ENCODE results near the gene CGREF1.
"Not testable (repeated sequence)": the region's sequence is repeated elsewhere in the genome, so short reads cannot be mapped to it uniquely, and the experiment has no call there.

Gene CGREF1

GRCh38 chr2:27127883-27128667 is 9.1 kb upstream of the CGREF1 start:
- Mint-ChIP-seq H3K9me3 (no peaks in the 10 kb centered on the region), H3K27me3 (no peaks in the 10 kb centered on the region), H3K27ac (no peak overlapping the region), H3K4me3 (no peak overlapping the region), H3K4me1 (peaks cover 23% of the 10 kb centered on the region), H3K36me3 (peaks cover 35% of the 10 kb centered on the region)
- no peak for ATAC-seq

- no peak overlapping the region for H3K27ac Mint-ChIP-seq
- peaks cover 21% of the 10 kb centered on the region for H3K36me3 Mint-ChIP-seq
- H3K4me1 Mint-ChIP-seq, result peaks cover 21% of the 10 kb centered on the region
- H3K4me3 Mint-ChIP-seq, result no peak overlapping the region
- ATAC-seq, result no peak
- no peaks in the 10 kb centered on the region for H3K9me3 Mint-ChIP-seq
- no peaks in the 10 kb centered on the region for H3K27me3 Mint-ChIP-seq
These were observed 7.4 kb upstream of the CGREF1 start for GRCh38 chr2:27126252-27126710.

GRCh38 chr2:27125104-27125503 is 6.2 kb upstream of the CGREF1 start:
- Mint-ChIP-seq H3K36me3 (peaks cover 9% of the 10 kb centered on the region), H3K27me3 (peaks cover 5% of the 10 kb centered on the region), H3K4me3 (no peak overlapping the region), H3K4me1 (peaks cover 21% of the 10 kb centered on the region), H3K27ac (no peak overlapping the region), H3K9me3 (no peaks in the 10 kb centered on the region)
- no peak for ATAC-seq

- peaks cover 20% of the 10 kb centered on the region for H3K27me3 Mint-ChIP-seq
- H3K27ac Mint-ChIP-seq, result peak within 1 kb of the TSS; percentile 74
- no peaks in the 10 kb centered on the region for H3K9me3 Mint-ChIP-seq
- H3K36me3 Mint-ChIP-seq, result no peaks in the 10 kb centered on the region
- H3K4me3 Mint-ChIP-seq, result peak within 1 kb of the TSS; percentile 83
- peak; percentile 89 for ATAC-seq
- H3K4me1 Mint-ChIP-seq, result peaks cover 20% of the 10 kb centered on the region
These were observed 4.6 kb upstream of the CGREF1 start, which contains the start of gene ABHD1 for GRCh38 chr2:27123302-27124150. ABHD1 (plus strand) TSS chr2:27123815; CDS start chr2:27123949, 134 bp downstream.

DNA sequence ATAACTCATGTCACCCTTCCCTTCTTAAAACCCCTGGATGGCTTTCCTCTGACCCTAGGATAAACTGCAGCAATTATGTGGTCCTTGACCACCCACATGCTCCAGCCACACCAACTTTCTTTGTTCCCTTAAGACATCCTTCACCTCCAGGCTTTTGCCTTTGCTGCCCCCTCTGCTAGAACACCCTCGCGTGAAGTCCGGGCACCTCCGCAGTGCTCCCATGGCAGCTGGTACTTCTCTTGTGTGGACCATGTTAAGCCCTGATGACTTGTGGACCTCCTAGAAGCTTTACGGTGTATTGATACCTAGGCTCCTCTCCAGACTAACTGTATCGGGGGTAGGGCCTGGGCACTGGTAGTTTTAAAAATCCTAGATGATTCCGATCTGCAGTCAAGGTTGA is 3.9 kb upstream of the CGREF1 start:
- Mint-ChIP-seq H3K27me3 (peaks cover 28% of the 10 kb centered on the region), H3K4me1 (peaks cover 25% of the 10 kb centered on the region), H3K9me3 (no peaks in the 10 kb centered on the region), H3K27ac (peak overlapping the region; percentile 74), H3K4me3 (peak overlapping the region; percentile 83), H3K36me3 (no peaks in the 10 kb centered on the region)
- no peak for ATAC-seq

GRCh38 chr2:27121906-27122305 is 3.0 kb upstream of the CGREF1 start:
- no peak for ATAC-seq
- H3K27ac Mint-ChIP-seq, result no peak overlapping the region
- H3K4me3 Mint-ChIP-seq, result no peak overlapping the region
- no peaks in the 10 kb centered on the region for H3K36me3 Mint-ChIP-seq
- H3K9me3 Mint-ChIP-seq, result no peaks in the 10 kb centered on the region
- peaks cover 35% of the 10 kb centered on the region for H3K27me3 Mint-ChIP-seq
- peaks cover 25% of the 10 kb centered on the region for H3K4me1 Mint-ChIP-seq

GRCh38 chr2:27119330-27119670 is 372 bp upstream of the CGREF1 start:
- Mint-ChIP-seq H3K4me3 (peak overlapping the region; percentile 70), H3K4me1 (peaks cover 25% of the 10 kb centered on the region), H3K27me3 (peaks cover 40% of the 10 kb centered on the region)
- H3K9me3 Mint-ChIP-seq, H3K36me3 Mint-ChIP-seq, H3K27ac Mint-ChIP-seq, ATAC-seq: not testable (repeated sequence)

DNA sequence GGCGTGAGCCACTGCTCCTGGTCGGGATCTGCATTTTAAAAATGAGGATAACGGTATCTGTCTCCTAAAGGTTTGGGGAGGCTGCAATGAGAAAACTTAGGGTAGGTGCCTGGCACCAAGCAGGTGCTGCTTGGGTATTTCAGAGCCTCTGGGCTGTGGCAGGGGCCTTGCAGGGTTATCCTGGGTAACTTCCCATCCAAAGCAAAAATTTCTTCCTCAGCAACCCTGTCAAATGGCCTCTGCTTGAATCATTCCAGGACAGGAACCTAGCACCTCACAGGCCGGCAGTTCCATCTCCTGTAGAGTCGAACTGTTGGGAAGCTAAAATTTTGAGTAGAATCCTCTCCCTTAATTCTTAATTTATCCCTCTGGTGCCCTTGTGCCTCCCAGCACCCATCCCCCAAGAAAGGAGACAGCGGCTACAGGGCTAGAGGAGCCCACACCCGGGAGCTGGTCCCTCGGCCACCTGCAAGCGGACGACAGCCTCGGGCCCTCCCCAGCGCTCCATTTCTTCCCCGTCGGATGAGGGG is 868 bp downstream of the CGREF1 start:
- peak overlapping the region; percentile 42 for H3K4me3 Mint-ChIP-seq
- H3K36me3 Mint-ChIP-seq, result no peaks in the 10 kb centered on the region
- ATAC-seq, result no peak
- H3K9me3 Mint-ChIP-seq, result no peaks in the 10 kb centered on the region
- H3K27ac Mint-ChIP-seq, result no peak overlapping the region
- peaks cover 15% of the 10 kb centered on the region for H3K4me1 Mint-ChIP-seq
- peaks cover 40% of the 10 kb centered on the region for H3K27me3 Mint-ChIP-seq

- Mint-ChIP-seq H3K36me3 (no peaks in the 10 kb centered on the region), H3K27me3 (peaks cover 40% of the 10 kb centered on the region), H3K27ac (no peak overlapping the region), H3K4me1 (peaks cover 10% of the 10 kb centered on the region), H3K9me3 (no peaks in the 10 kb centered on the region), H3K4me3 (no peak overlapping the region)
- ATAC-seq, result no peak
These were observed 3.4 kb downstream of the CGREF1 start for GRCh38 chr2:27115519-27115918.

DNA sequence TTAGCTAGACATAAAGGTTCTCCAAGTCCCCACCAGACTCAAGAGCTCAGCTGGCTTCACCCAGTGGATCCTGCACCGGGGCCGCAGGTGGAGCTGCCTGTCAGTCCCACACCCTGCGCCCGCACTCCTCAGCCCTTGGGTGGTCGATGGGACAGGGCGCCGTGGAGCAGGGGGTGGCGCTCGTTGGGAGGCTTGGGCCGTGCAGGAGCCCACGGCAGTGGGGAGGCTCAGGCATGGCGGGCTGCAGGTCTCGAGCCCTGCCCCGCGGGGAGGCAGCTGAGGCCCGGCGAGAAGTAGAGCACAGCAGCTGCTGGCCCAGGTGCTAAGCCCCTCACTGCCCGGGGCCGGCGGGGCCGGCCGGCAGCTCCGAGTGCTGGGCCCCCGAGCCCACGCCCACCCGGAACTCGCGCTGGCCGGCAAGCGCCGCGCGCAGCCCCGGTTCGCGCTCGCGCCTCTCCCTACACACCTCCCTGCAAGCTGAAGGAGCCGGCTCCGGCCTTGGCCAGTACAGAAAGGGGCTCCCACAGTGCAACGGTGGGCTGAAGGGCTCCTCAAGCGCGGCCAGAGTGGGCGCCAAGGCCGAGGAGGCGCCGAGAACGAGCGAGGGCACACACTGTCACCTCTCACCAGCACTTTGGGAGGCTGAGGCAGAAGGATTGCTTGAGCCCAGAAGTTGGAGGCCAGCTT is 7.4 kb downstream of the CGREF1 start:
- H3K36me3 Mint-ChIP-seq, H3K4me3 Mint-ChIP-seq, H3K27me3 Mint-ChIP-seq, H3K27ac Mint-ChIP-seq, H3K4me1 Mint-ChIP-seq, H3K9me3 Mint-ChIP-seq, ATAC-seq: not testable (repeated sequence)

- not testable (repeated sequence) for H3K36me3 Mint-ChIP-seq, H3K4me1 Mint-ChIP-seq, H3K9me3 Mint-ChIP-seq, H3K27ac Mint-ChIP-seq, ATAC-seq, H3K27me3 Mint-ChIP-seq, H3K4me3 Mint-ChIP-seq
These were observed 8.2 kb downstream of the CGREF1 start for GRCh38 chr2:27110603-27111352.

DNA sequence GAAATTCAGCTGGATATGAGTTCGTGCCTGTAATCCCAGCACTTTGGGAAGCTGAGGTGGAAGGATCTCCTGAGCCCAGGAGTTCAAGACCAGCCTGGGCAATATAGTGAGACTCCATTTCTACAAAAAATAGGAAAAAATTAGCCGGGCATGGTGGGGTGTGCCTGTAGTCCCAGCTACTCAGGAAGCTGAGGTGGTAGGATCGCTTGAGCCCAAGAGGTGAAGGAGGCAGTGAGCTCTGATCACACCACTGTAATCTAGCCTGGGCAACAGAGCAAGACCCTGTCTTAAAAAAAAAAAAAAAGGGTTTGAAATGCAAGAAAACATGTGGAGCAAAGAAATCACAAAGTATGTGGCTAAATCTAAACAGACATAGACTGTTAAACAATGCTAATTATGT is 9.8 kb downstream of the CGREF1 start:
- Mint-ChIP-seq H3K4me3 (no peak overlapping the region), H3K9me3 (no peaks in the 10 kb centered on the region), H3K27me3 (peaks cover 16% of the 10 kb centered on the region), H3K27ac (no peak overlapping the region), H3K36me3 (no peaks in the 10 kb centered on the region), H3K4me1 (no peaks in the 10 kb centered on the region)
- ATAC-seq, result no peak

GRCh38 chr2:27108221-27108620 is 10.7 kb downstream of the CGREF1 start:
- Mint-ChIP-seq H3K27ac (no peak overlapping the region), H3K9me3 (no peaks in the 10 kb centered on the region), H3K27me3 (peaks cover 20% of the 10 kb centered on the region), H3K4me1 (no peaks in the 10 kb centered on the region), H3K36me3 (no peaks in the 10 kb centered on the region), H3K4me3 (no peak overlapping the region)
- ATAC-seq, result no peak

DNA sequence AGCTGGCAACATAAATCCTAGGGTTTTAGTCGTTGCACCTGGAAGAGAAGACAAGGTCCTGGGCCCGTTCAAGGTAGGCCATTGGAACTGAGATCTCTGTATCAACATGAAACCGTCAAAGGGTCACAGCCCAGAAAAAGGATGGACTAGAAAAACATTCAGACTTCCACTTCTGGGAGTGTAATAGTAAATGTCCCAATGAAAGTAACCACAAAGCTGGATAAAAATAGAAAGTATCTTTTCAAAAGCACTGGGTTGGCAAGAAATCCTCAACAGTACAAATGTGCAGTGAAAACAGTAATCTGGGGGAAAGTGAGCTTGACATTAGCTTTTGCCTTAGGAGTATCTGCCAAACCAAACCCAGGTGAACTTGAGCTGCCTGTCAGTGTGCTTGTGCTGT is 12.9 kb downstream of the CGREF1 start:
- H3K4me3 Mint-ChIP-seq, result no peak overlapping the region
- H3K4me1 Mint-ChIP-seq, result no peaks in the 10 kb centered on the region

More for the DNA sequence above, 12.9 kb downstream of the CGREF1 start:
- Mint-ChIP-seq H3K36me3 (no peaks in the 10 kb centered on the region), H3K9me3 (no peaks in the 10 kb centered on the region), H3K27me3 (peaks cover 20% of the 10 kb centered on the region), H3K27ac (no peak overlapping the region)
- ATAC-seq, result no peak

Data from stimulated activated memory B cell treated with anti-CD40 and anti-IgM and Interleukin-4, amounts not matched to agents 10 μg/mL and 1 μg/mL and 100 μg/mL, for 72 hours (primary cell).